HepG2 (cell line): ENCODE results near the gene RBX1. TPM values are rescaled to one million over a fixed set of nuclear protein-coding genes. Genes with fewer than 3 reads are reported as not detected.

Experiments used
- ARID4A ChIP-seq: sonication (generic); formaldehyde crosslinking; IDR thresholded peaks from 2 replicates; pipeline ENCODE4 v1.5.0; 2020; ENCODE audit warnings: mild to moderate bottlenecking, missing genetic modification reagents, borderline replicate concordance
- FUBP1 ChIP-seq: sonication (generic); formaldehyde crosslinking; IDR thresholded peaks from 2 replicates; pipeline ENCODE4 v1.5.1; 2020; ENCODE audit warnings: missing genetic modification reagents, mild to moderate bottlenecking, borderline replicate concordance
- MEF2D ChIP-seq: sonication (generic); formaldehyde crosslinking; IDR thresholded peaks from 2 replicates; pipeline ENCODE4 v1.5.1; 2020; ENCODE audit warnings: mild to moderate bottlenecking, missing genetic modification reagents
- MTF1 ChIP-seq: sonication (generic); formaldehyde crosslinking; IDR thresholded peaks from 2 replicates; pipeline ENCODE4 v1.5.0; 2020; ENCODE audit warnings: missing genetic modification reagents
- MXI1 ChIP-seq: IDR thresholded peaks from 3 replicates; pipeline ENCODE4 v1.6.1; 2012; ENCODE audit warnings: low read depth, low read length, inconsistent platforms, borderline replicate concordance
- NFIC ChIP-seq: IDR thresholded peaks from 2 replicates; pipeline ENCODE4 v1.6.1; 2012; ENCODE audit warnings: mild to moderate bottlenecking, low read length, inconsistent platforms
- TIGD3 ChIP-seq: sonication (generic); formaldehyde crosslinking; IDR thresholded peaks from 2 replicates; pipeline ENCODE4 v1.5.1; 2020; ENCODE audit warnings: mild to moderate bottlenecking, missing genetic modification reagents, borderline replicate concordance
- ZMAT3 ChIP-seq: sonication (generic); formaldehyde crosslinking; conservative IDR thresholded peaks from 2 replicates; pipeline ENCODE4 v1.7.0; 2021; ENCODE audit warnings: missing genetic modification reagents
- ZNF142 ChIP-seq: sonication (generic); formaldehyde crosslinking; IDR thresholded peaks from 2 replicates; pipeline ENCODE4 v1.4.0; 2020; ENCODE audit warnings: missing genetic modification reagents
- ZNF232 ChIP-seq: sonication (generic); formaldehyde crosslinking; IDR thresholded peaks from 2 replicates; pipeline ENCODE4 v1.4.0; 2020; ENCODE audit warnings: missing genetic modification reagents, borderline replicate concordance
- ZNF264 ChIP-seq: sonication (generic); formaldehyde crosslinking; IDR thresholded peaks from 2 replicates; pipeline ENCODE4 v1.4.0; 2020; ENCODE audit warnings: missing genetic modification reagents
- ZNF563 ChIP-seq: sonication (generic); formaldehyde crosslinking; IDR thresholded peaks from 2 replicates; pipeline ENCODE4 v1.8.0; 2022; ENCODE audit warnings: mild to moderate bottlenecking, moderate library complexity, missing genetic modification reagents
- ZNF678 ChIP-seq: sonication (generic); formaldehyde crosslinking; IDR thresholded peaks from 2 replicates; pipeline ENCODE4 v1.4.0; 2020; ENCODE audit warnings: mild to moderate bottlenecking, missing genetic modification reagents
- ZNF749 ChIP-seq: sonication (generic); formaldehyde crosslinking; IDR thresholded peaks from 2 replicates; pipeline ENCODE4 v1.8.0; 2022; ENCODE audit warnings: mild to moderate bottlenecking, missing genetic modification reagents, moderate library complexity, borderline replicate concordance
- polyA plus RNA-seq, 8 experiments: library from polyadenylated mRNA; depleted of rRNA in 3 of 8; stranded (reverse) in 7 of 8; unstranded in 1 of 8; fragments of >200 nt; fragmentation: Illumina TruSeq in 4 of 8; extraction: Trizol in 4 of 8; gene quantifications; 2 replicates each; pipeline versions ENCODE4 v1.2.1 to v1.2.3, GENCODE V29; 2011 to 2016; ENCODE audit warnings: low read depth in 4 of 8, missing spikeins in 1 of 8, mixed read lengths in 1 of 8; ENCODE audit not compliant: insufficient read depth in 1 of 8
- total RNA-seq, 5 experiments: library from RNA; depleted of rRNA; stranded (reverse); fragments of >200 nt; fragmentation: Illumina TruSeq; extraction: Trizol; gene quantifications; 2 replicates each; pipeline ENCODE4 v1.2.3, GENCODE V29; 2016; ENCODE audit warnings: low read depth in 1 of 5

RBX1 gene
- total and polyA plus RNA-seq, 2 of the 13 experiments (the other 11 are each of a cell fraction or from before 2014, with no cell fraction given): 84.9 to 90.2 TPM

- TF ChIP-seq FUBP1 (CRISPR knock-in tag) (no peak), ZNF264 (CRISPR knock-in tag) (0 out of 2 replicates have a peak, but pooled peaks have one; percentile 26), MTF1 (CRISPR knock-in tag) (no peak), TIGD3 (CRISPR knock-in tag) (no peak), ZNF563 (CRISPR knock-in tag) (no peak), NFIC (peak; percentile 22; the same call in 1 of the 2 replicates), ZMAT3 (CRISPR knock-in tag) (no peak), MXI1 (no peak), ZNF678 (no peak), MEF2D (CRISPR knock-in tag) (0 out of 2 replicates have a peak, but pooled peaks have one; percentile 34), ZNF142 (CRISPR knock-in tag) (no peak), ARID4A (CRISPR knock-in tag) (peak; percentile 33; the same call in 1 of the 2 replicates), ZNF749 (CRISPR knock-in tag) (0 out of 2 replicates have a peak, but pooled peaks have one; percentile 18), ZNF232 (0 out of 2 replicates have a peak, but pooled peaks have one; percentile 56)
Measured at GRCh38 chr22:40951795-40952605, 822 bp downstream of the RBX1 start (continued).
